HCT116 (cell line): Measurements from ENCODE around the gene CLIP2. TPM values are rescaled to one million over a fixed set of nuclear protein-coding genes. Genes with fewer than 3 reads are reported as not detected.
"Not testable (repeated sequence)": the region's sequence is repeated elsewhere in the genome, so short reads cannot be mapped to it uniquely, and the experiment has no call there.

Source experiments
- ATAC-seq: fragments of 200-7000 bp; cut with Tn5 transposase; 2 replicates; pipeline ENCODE4 v1.9.1; 2020; ENCODE audit warnings: mild to moderate bottlenecking, moderate library complexity
- BruUV-seq: library from RNA; stranded (reverse); fragments of 400-500 nt; replicated peaks from 2 replicates; lab custom pipeline; 2021; lab: Mats Ljungman, UMichigan
- CTCF ChIA-PET: fragments of 300-600 bp; sonication (Branson Sonifier 250); formaldehyde crosslinking; loops from one replicate; lab custom pipeline; 2021; ENCODE audit warnings: antibody characterized with exemption; lab: Charles Lee
- POLR2A ChIA-PET: fragments of 300-600, 350-600 bp; sonication (Branson Sonifier 250); formaldehyde crosslinking; loops from one replicate; lab custom pipeline; 2021; ENCODE audit warnings: antibody characterized with exemption; lab: Charles Lee
- RAD21 ChIA-PET, 2 experiments: fragments of 300-600 bp; sonication (Branson Sonifier 250); formaldehyde crosslinking; loops; one replicate each; lab custom pipeline; 2023; ENCODE audit warnings: low total read pairs in 2 of 2; ENCODE audit not compliant: uncharacterized antibody in 2 of 2, unreplicated experiment in 2 of 2, low non-redundant PET in 1 of 2; lab: Charles Lee
- DNase-seq: peaks from one replicate; pipeline ENCODE4 v3.0.0-alpha.2; 2010; ENCODE audit warnings: low read depth, low spot score
- H2AFZ ChIP-seq: fragments of 200-600 bp; shearing (Covaris generic), sonication (generic); 2 replicates; pipeline ENCODE4 v1.6.1; 2017; ENCODE audit warnings: low read depth, mixed run types, mixed read lengths, antibody characterized with exemption, low read length; ENCODE audit not compliant: poor library complexity, severe bottlenecking
- H3K27ac ChIP-seq: 2 replicates; pipeline ENCODE4 v1.5.1; 2012; ENCODE audit warnings: low read depth, low read length
- H3K27me3 ChIP-seq: fragments of 200-600 bp; sonication (generic); 2 replicates; pipeline ENCODE4 v1.6.1; 2016; ENCODE audit warnings: mixed run types, low read length, mixed read lengths; ENCODE audit not compliant: insufficient read depth
- H3K36me3 ChIP-seq, 2 experiments: fragments of 200-500 bp in 1 of 2; fragments of 200-600 bp in 1 of 2; sonication (Bioruptor generic) in 1 of 2; sonication (generic) in 1 of 2; 2 replicates each; pipeline versions ENCODE4 v1.5.1 to v1.6.1; 2014 to 2016; ENCODE audit warnings: low read length in 2 of 2, inconsistent platforms in 1 of 2, mixed read lengths in 1 of 2, mixed run types in 1 of 2; ENCODE audit not compliant: insufficient read depth in 2 of 2, control insufficient read depth in 1 of 2
- H3K4me1 ChIP-seq, 2 experiments: fragments of 200-600 bp in 1 of 2; sonication (generic) in 1 of 2; 2 replicates each; pipeline versions ENCODE4 v1.5.1 to v1.6.1; 2012 to 2017; ENCODE audit warnings: low read length in 2 of 2, inconsistent platforms in 1 of 2, mild to moderate bottlenecking in 1 of 2, mixed read lengths in 1 of 2, mixed run types in 1 of 2, moderate library complexity in 1 of 2; ENCODE audit not compliant: insufficient read depth in 2 of 2, control insufficient read depth in 1 of 2
- H3K4me2 ChIP-seq: fragments of 200-600 bp; sonication (generic); 2 replicates; pipeline ENCODE4 v1.6.1; 2017; ENCODE audit warnings: mixed run types, low read length, mixed read lengths
- H3K4me3 ChIP-seq, 2 experiments: fragments of 200-600 bp in 1 of 2; sonication (generic) in 1 of 2; replicated peaks in 1 of 2; 2 replicates each; pipeline ENCODE4 v1.5.1; 2011 to 2016; ENCODE audit warnings: low read length in 2 of 2, control low read depth in 1 of 2, low read depth in 1 of 2, mild to moderate bottlenecking in 1 of 2, mixed read lengths in 1 of 2, mixed run types in 1 of 2
- H3K79me2 ChIP-seq: fragments of 200-600 bp; sonication (generic); 2 replicates; pipeline ENCODE4 v1.6.1; 2017; ENCODE audit warnings: mild to moderate bottlenecking, mixed run types, low read length, moderate library complexity, mixed read lengths; ENCODE audit not compliant: insufficient read depth
- H3K9ac ChIP-seq: fragments of 200-600 bp; sonication (generic); 2 replicates; pipeline ENCODE4 v1.6.1; 2016; ENCODE audit warnings: low read length, mixed read lengths
- H3K9me2 ChIP-seq: fragments of 200-600 bp; sonication (generic), shearing (Covaris generic); 2 replicates; pipeline ENCODE4 v1.6.1; 2017; ENCODE audit warnings: mixed run types, mild to moderate bottlenecking, moderate library complexity; ENCODE audit not compliant: insufficient read depth
- H3K9me3 ChIP-seq, 2 experiments: fragments of 200-500 bp in 1 of 2; fragments of 200-600 bp in 1 of 2; sonication (Bioruptor generic) in 1 of 2; sonication (generic) in 1 of 2; 2 replicates each; pipeline ENCODE4 v1.6.1; 2014 to 2017; ENCODE audit warnings: low read length in 2 of 2, mixed read lengths in 2 of 2, inconsistent platforms in 1 of 2, low read depth in 1 of 2, mild to moderate bottlenecking in 1 of 2, mixed run types in 1 of 2, moderate library complexity in 1 of 2; ENCODE audit not compliant: control insufficient read depth in 1 of 2, insufficient read depth in 1 of 2
- H4K20me1 ChIP-seq: fragments of 200-600 bp; sonication (generic), shearing (Covaris generic); 2 replicates; pipeline ENCODE4 v1.6.1; 2017; ENCODE audit warnings: mixed run types, mild to moderate bottlenecking, moderate library complexity; ENCODE audit not compliant: insufficient read depth
- CEBPB ChIP-seq: IDR thresholded peaks from 2 replicates; pipeline ENCODE4 v1.6.1; 2012; ENCODE audit warnings: low read depth
- SP1 ChIP-seq: IDR thresholded peaks from 2 replicates; pipeline ENCODE4 v1.6.1; 2012; ENCODE audit warnings: low read depth
- intact Hi-C: fragments of 100-400 bp; cut with micrococcal nuclease; formaldehyde crosslinking; loops from 2 replicates; pipeline ENCODE4 v1.10.0; 2022
- total RNA-seq: library from RNA; stranded (reverse); gene quantifications from one replicate; pipeline ENCODE4 v1.2.1, GENCODE V29; 2021; ENCODE audit not compliant: unreplicated experiment

The CLIP2 gene
- total RNA-seq, 1 experiment from 2014 or later, result 40.1 TPM

- ChIA-PET RAD21 (no interaction called here), CTCF (interaction anchor here (1.4 kb wide), 1 partner anchor 138 kb away, joined by 4 read pairs; no protein-coding TSS in a partner anchor), POLR2A (no interaction called here)
- H3K27me3 ChIP-seq, result no peaks in the 10 kb centered on the region
- H3K9me2 ChIP-seq, result no peaks in the 10 kb centered on the region
- H4K20me1 ChIP-seq, result no peaks in the 10 kb centered on the region
- no peaks in the 10 kb centered on the region for H3K9me3 ChIP-seq
- BruUV-seq, result no TSS peak
- H3K4me3 ChIP-seq, result no peak overlapping the region
- ATAC-seq, result no peak
- no peaks in the 10 kb centered on the region for H3K36me3 ChIP-seq
- no peak for TF ChIP-seq SP1
- no peak for TF ChIP-seq CEBPB
- no peak overlapping the region for H3K9ac ChIP-seq
- H2AFZ ChIP-seq, result no peak overlapping the region
- no peak overlapping the region for H3K27ac ChIP-seq
- H3K79me2 ChIP-seq, result no peaks in the 10 kb centered on the region
- DNase-seq, result no peak
- intact Hi-C loops, result no loop called here
- no peak overlapping the region for H3K4me2 ChIP-seq
- H3K4me1 ChIP-seq, result peaks cover 0 to 5% of the 10 kb centered on the region in 2 experiments; a peak in 2 of 4 replicates
Observed at GRCh38 chr7:74429153-74429747, 140.0 kb downstream of the CLIP2 start.

GRCh38 chr7:74430409-74430808, 141.2 kb downstream of the CLIP2 start:
- H3K79me2 ChIP-seq, intact Hi-C loops, H3K9me2 ChIP-seq, CTCF ChIA-PET, H3K27me3 ChIP-seq, H3K9ac ChIP-seq, H2AFZ ChIP-seq, H3K27ac ChIP-seq, ATAC-seq, POLR2A ChIA-PET, H4K20me1 ChIP-seq, BruUV-seq, RAD21 ChIA-PET, H3K4me3 ChIP-seq, DNase-seq, H3K36me3 ChIP-seq, H3K9me3 ChIP-seq: not testable (repeated sequence)
- Histone ChIP-seq H3K4me1 (peaks cover 0 to 17% of the 10 kb centered on the region in 2 experiments; a peak in 2 of 4 replicates), H3K4me2 (peak overlapping the region; percentile 14; the same call in 1 of the 2 replicates)
